OCI-LY7 (cell line): ENCODE measurements around the gene HTT. TPM values are rescaled to one million over a fixed set of nuclear protein-coding genes. Genes with fewer than 3 reads are reported as not detected.
A peak's percentile ranks its signal among the peaks of the same experiment; 100 is the strongest.

Source experiments
- Bru-seq: library from RNA; stranded (reverse); fragments of 400-500 nt; gene quantifications from one replicate; lab custom pipeline; 2021; lab: Mats Ljungman, UMichigan
- BruChase-seq, 2 experiments: library from RNA; stranded (reverse); fragments of 400-500 nt; gene quantifications; one replicate each; lab custom pipeline; 2021; lab: Mats Ljungman, UMichigan
- BruUV-seq: library from RNA; stranded (reverse); fragments of 400-500 nt; replicated peaks from 2 replicates; lab custom pipeline; 2021; lab: Mats Ljungman, UMichigan
- CTCF ChIA-PET: fragments of 300-600 bp; sonication (Branson Sonifier 250); formaldehyde crosslinking; loops from one replicate; lab custom pipeline; 2022; ENCODE audit warnings: antibody characterized with exemption; ENCODE audit not compliant: unreplicated experiment; lab: Charles Lee
- POLR2A ChIA-PET: fragments of 300-600 bp; sonication (Branson Sonifier 250); formaldehyde crosslinking; loops from one replicate; lab custom pipeline; 2022; ENCODE audit warnings: antibody characterized with exemption; lab: Charles Lee
- DNase-seq: peaks from one replicate; pipeline ENCODE4 v3.0.0-alpha.2; 2015; ENCODE audit warnings: low spot score
- H2AFZ ChIP-seq: fragments of 200-600 bp; sonication (generic), shearing (Covaris generic); 2 replicates; pipeline ENCODE4 v1.6.1; 2014; ENCODE audit warnings: mild to moderate bottlenecking, antibody characterized with exemption, low read length, moderate library complexity
- H3K27ac ChIP-seq: fragments of 200-600 bp; sonication (generic); 2 replicates; pipeline ENCODE4 v1.5.1; 2014; ENCODE audit warnings: mixed run types, low read depth, mild to moderate bottlenecking, moderate library complexity, low read length, inconsistent platforms; ENCODE audit not compliant: poor library complexity, severe bottlenecking
- H3K36me3 ChIP-seq: fragments of 200-600 bp; sonication (generic); 2 replicates; pipeline ENCODE4 v1.6.1; 2014; ENCODE audit warnings: mild to moderate bottlenecking, antibody characterized with exemption, low read length, moderate library complexity, mixed read lengths; ENCODE audit not compliant: insufficient read depth
- H3K4me1 ChIP-seq: fragments of 200-600 bp; sonication (generic); 2 replicates; pipeline ENCODE4 v1.5.1; 2014; ENCODE audit warnings: mild to moderate bottlenecking, low read length; ENCODE audit not compliant: insufficient read depth, poor library complexity, severe bottlenecking
- H3K4me2 ChIP-seq: fragments of 200-600 bp; sonication (generic); 2 replicates; pipeline ENCODE4 v1.6.1; 2014; ENCODE audit warnings: mild to moderate bottlenecking, low read length
- H3K4me3 ChIP-seq: fragments of 200-600 bp; sonication (generic); 2 replicates; pipeline ENCODE4 v1.5.1; 2014; ENCODE audit warnings: mild to moderate bottlenecking, low read depth, low read length; ENCODE audit not compliant: poor library complexity, severe bottlenecking
- H3K79me2 ChIP-seq: fragments of 200-600 bp; sonication (generic); 2 replicates; pipeline ENCODE4 v1.6.1; 2016; ENCODE audit warnings: low read depth, mild to moderate bottlenecking, low read length, moderate library complexity, mixed read lengths; ENCODE audit not compliant: insufficient read depth
- H3K9me2 ChIP-seq: fragments of 200-600 bp; sonication (generic); 2 replicates; pipeline ENCODE4 v1.6.1; 2016; ENCODE audit warnings: mild to moderate bottlenecking, low read length, mixed read lengths; ENCODE audit not compliant: insufficient read depth
- H3K9me3 ChIP-seq: fragments of 200-600 bp; sonication (generic); 2 replicates; pipeline ENCODE4 v1.6.1; 2014; ENCODE audit warnings: mild to moderate bottlenecking, mixed run types, low read length, mixed read lengths
- H4K20me1 ChIP-seq: fragments of 200-600 bp; sonication (generic); 2 replicates; pipeline ENCODE4 v1.6.1; 2014; ENCODE audit warnings: mild to moderate bottlenecking, antibody characterized with exemption, low read length, moderate library complexity, mixed read lengths; ENCODE audit not compliant: insufficient read depth
- CTCF ChIP-seq: fragments of 200-600 bp; sonication (generic); conservative IDR thresholded peaks from 2 replicates; pipeline ENCODE4 v1.5.1; 2014; ENCODE audit warnings: mild to moderate bottlenecking, antibody characterized with exemption, low read length, moderate library complexity, mixed read lengths
- EZH2phosphoT487 ChIP-seq: fragments of 200-600 bp; sonication (generic); IDR thresholded peaks from 2 replicates; pipeline ENCODE4 v1.6.1; 2018; ENCODE audit warnings: low read depth, borderline replicate concordance, mild to moderate bottlenecking, mixed run types, antibody characterized with exemption, low read length, moderate library complexity, mixed read lengths
- intact Hi-C: fragments of 100-400 bp; cut with micrococcal nuclease; formaldehyde crosslinking; loops from one replicate; pipeline ENCODE4 v1.10.0; 2022; ENCODE audit not compliant: unreplicated experiment
- long read RNA-seq: library from polyadenylated mRNA; stranded (forward); transcript quantifications from one replicate; pipeline ENCODE4 v2.0.0, GENCODE V29; 2022
- total RNA-seq, 2 experiments: library from RNA; depleted of rRNA in 1 of 2; stranded (reverse); fragments of >200 nt in 1 of 2; shearing (Covaris generic) in 1 of 2; gene quantifications; 2 replicates each; pipeline ENCODE4 v1.2.3, GENCODE V29; 2014 to 2022

The HTT gene
- 36.4 and 41.2 TPM in 2 replicates for total RNA-seq (2014; rRNA removed; shearing (Covaris generic))
- 91.3 and 108 TPM in 2 replicates for total RNA-seq (2022)
- percentile 82 among the genes with signal in this experiment for Bru-seq, nascent RNA
- BruChase-seq, experiment 1, labeled RNA remaining after a 6-hour chase: percentile 83 among the genes with signal in this experiment
- percentile 79 among the genes with signal in this experiment for BruChase-seq, experiment 2, labeled RNA remaining after a 2-hour chase
- long read RNA-seq, full-length matches to known transcripts: 1 of 38 reads
- long read RNA-seq, partial matches to known transcripts: 30 of 38 reads
- long read RNA-seq, other reads (novel, unspliced or antisense): 7 of 38 reads

GRCh38 chr4:3074078-3074845, at the start of gene HTT, which contains the start of gene HTT-AS:
Gene HTT (plus strand): TSS chr4:3074681. CDS start chr4:3074826, 145 bp downstream.
Gene HTT-AS (minus strand): TSS chr4:3074538.
- Histone ChIP-seq H3K9me3 (no peaks in the 10 kb centered on the region), H2AFZ (peak within 1 kb of the TSS; percentile 97), H3K9me2 (no peaks in the 10 kb centered on the region), H3K36me3 (no peaks in the 10 kb centered on the region), H4K20me1 (no peaks in the 10 kb centered on the region), H3K27ac (peak within 1 kb of the TSS; percentile 82), H3K4me3 (peak within 1 kb of the TSS; percentile 100), H3K79me2 (peaks cover 43% of the 10 kb centered on the region), H3K4me2 (peak within 1 kb of the TSS; percentile 94), H3K4me1 (peaks cover 34% of the 10 kb centered on the region)
- ChIA-PET POLR2A (interaction anchor here (0.6 kb wide), 2 partner anchors 9 to 23 kb away, joined by 3 read pairs; no protein-coding TSS in a partner anchor), CTCF (no interaction called here)
- DNase-seq: peak; percentile 96
- TF ChIP-seq CTCF: no peak
- TF ChIP-seq EZH2phosphoT487: no peak
- no TSS peak for BruUV-seq
- intact Hi-C loops: loop anchor here (1.0 to 2.0 kb wide), 2 partner anchors 27 to 111 kb away; partner anchors contain the start of genes GRK4 and NOP14

- ChIA-PET POLR2A (interaction anchor here (0.7 kb wide), 1 partner anchor 648 kb away, joined by 5 read pairs; no protein-coding TSS in a partner anchor), CTCF (no interaction called here)
- no peak for DNase-seq
- Histone ChIP-seq H2AFZ (no peak overlapping the region), H3K27ac (no peak overlapping the region), H3K79me2 (no peaks in the 10 kb centered on the region), H3K9me3 (no peaks in the 10 kb centered on the region), H3K36me3 (no peaks in the 10 kb centered on the region), H4K20me1 (no peaks in the 10 kb centered on the region), H3K4me2 (no peak overlapping the region), H3K9me2 (no peaks in the 10 kb centered on the region), H3K4me1 (peaks cover 4% of the 10 kb centered on the region), H3K4me3 (no peak overlapping the region)
- no peak for TF ChIP-seq EZH2phosphoT487
- no TSS peak for BruUV-seq
- intact Hi-C loops: no loop called here
These were observed 48.6 kb upstream of the HTT start for GRCh38 chr4:3025881-3026280.

GRCh38 chr4:3026540-3026939, 47.9 kb upstream of the HTT start:
- ChIA-PET POLR2A (no interaction called here), CTCF (no interaction called here)
- no peak overlapping the region for H3K27ac ChIP-seq
- no peak overlapping the region for H2AFZ ChIP-seq
- H3K36me3 ChIP-seq: no peaks in the 10 kb centered on the region
- H3K4me2 ChIP-seq: no peak overlapping the region
- no peak for DNase-seq
- TF ChIP-seq CTCF (no peak), EZH2phosphoT487 (no peak)
- H3K79me2 ChIP-seq: no peaks in the 10 kb centered on the region
- BruUV-seq: no TSS peak
- no peaks in the 10 kb centered on the region for H4K20me1 ChIP-seq
- H3K4me3 ChIP-seq: no peak overlapping the region
- no peaks in the 10 kb centered on the region for H3K9me2 ChIP-seq
- no peaks in the 10 kb centered on the region for H3K4me1 ChIP-seq
- H3K9me3 ChIP-seq: no peaks in the 10 kb centered on the region
- intact Hi-C loops: no loop called here
